ENCODE results near the gene GFY. TPM values are rescaled to one million over a fixed set of nuclear protein-coding genes. Genes with fewer than 3 reads are reported as not detected.

Gene GFY
- total RNA-seq, 2 experiments from 2014 or later: not detected

- Mint-ChIP-seq H3K4me3 (no peak overlapping the region), H3K4me1 (ENCODE audit: low read depth) (peaks cover 9% of the 10 kb centered on the region), H3K27ac (no peak overlapping the region), H3K9me3 (no peaks in the 10 kb centered on the region), H3K36me3 (ENCODE audit: low read depth) (no peaks in the 10 kb centered on the region), H3K27me3 (peaks cover 38% of the 10 kb centered on the region)
- ChIA-PET CTCF (interaction anchor here (0.9 to 1.5 kb wide), 4 partner anchors 10 to 319 kb away, joined by 3 read pairs; no protein-coding TSS in a partner anchor), POLR2A (interaction anchor here (0.6 kb wide), 1 partner anchor 36 kb away, joined by 3 read pairs; no protein-coding TSS in a partner anchor)
- intact Hi-C loops (cut with micrococcal nuclease): no loop called here
- no peak for TF ChIP-seq CTCF (IDR thresholded peaks at IDR 0.05)
- no peak for DNase-seq
- no peak for ATAC-seq
Observed at GRCh38 chr19:49417088-49417487, 8.1 kb upstream of the GFY start.

GRCh38 chr19:49418511-49418910 is 6.7 kb upstream of the GFY start:
- Mint-ChIP-seq H3K27ac (no peak overlapping the region), H3K9me3 (no peaks in the 10 kb centered on the region), H3K36me3 (ENCODE audit: low read depth) (no peaks in the 10 kb centered on the region), H3K4me3 (no peak overlapping the region), H3K27me3 (peaks cover 48% of the 10 kb centered on the region), H3K4me1 (ENCODE audit: low read depth) (peaks cover 18% of the 10 kb centered on the region)
- intact Hi-C loops (cut with micrococcal nuclease): no loop called here
- POLR2A ChIA-PET: no interaction called here
- DNase-seq (no peak), ATAC-seq (no peak)
- CTCF ChIA-PET: interaction anchor here (0.8 to 2.1 kb wide), 5 partner anchors 8 to 272 kb away, joined by 3 to 4 read pairs (median 3); no protein-coding TSS in a partner anchor
- TF ChIP-seq CTCF (IDR thresholded peaks at IDR 0.05): no peak

GRCh38 chr19:49419173-49419572 is 6.0 kb upstream of the GFY start:
- H3K9me3 Mint-ChIP-seq: no peaks in the 10 kb centered on the region
- H3K4me1 Mint-ChIP-seq (ENCODE audit: low read depth): peaks cover 25% of the 10 kb centered on the region
- POLR2A ChIA-PET: interaction anchor here (0.9 to 1.2 kb wide), 2 partner anchors 9 to 10 kb away, joined by 3 to 4 read pairs; no protein-coding TSS in a partner anchor
- no peak overlapping the region for H3K27ac Mint-ChIP-seq
- ATAC-seq: no peak
- TF ChIP-seq CTCF (IDR thresholded peaks at IDR 0.05): no peak
- H3K36me3 Mint-ChIP-seq (ENCODE audit: low read depth): no peaks in the 10 kb centered on the region
- no peak overlapping the region for H3K4me3 Mint-ChIP-seq
- intact Hi-C loops (cut with micrococcal nuclease): no loop called here
- DNase-seq: no peak
- CTCF ChIA-PET: interaction anchor here (0.9 to 3.3 kb wide), 5 partner anchors 9 to 273 kb away, joined by 3 to 13 read pairs (median 4); no protein-coding TSS in a partner anchor
- H3K27me3 Mint-ChIP-seq: peaks cover 53% of the 10 kb centered on the region

GRCh38 chr19:49420227-49420626 is 5.0 kb upstream of the GFY start:
- no peaks in the 10 kb centered on the region for H3K9me3 Mint-ChIP-seq
- H3K27ac Mint-ChIP-seq: no peak overlapping the region
- intact Hi-C loops (cut with micrococcal nuclease): no loop called here
- ATAC-seq: no peak
- peaks cover 60% of the 10 kb centered on the region for H3K27me3 Mint-ChIP-seq
- peaks cover 26% of the 10 kb centered on the region for H3K4me1 Mint-ChIP-seq (ENCODE audit: low read depth)
- no peaks in the 10 kb centered on the region for H3K36me3 Mint-ChIP-seq (ENCODE audit: low read depth)
- POLR2A ChIA-PET: interaction anchor here (0.9 to 1.2 kb wide), 3 partner anchors 10 to 23 kb away, joined by 3 to 4 read pairs (median 3); no protein-coding TSS in a partner anchor
- no peak overlapping the region for H3K4me3 Mint-ChIP-seq
- CTCF ChIA-PET: interaction anchor here (0.8 to 3.3 kb wide), 5 partner anchors 10 to 86 kb away, joined by 3 to 13 read pairs (median 4); no protein-coding TSS in a partner anchor
- TF ChIP-seq CTCF (IDR thresholded peaks at IDR 0.05): no peak
- no peak for DNase-seq

- Mint-ChIP-seq H3K4me1 (ENCODE audit: low read depth) (peaks cover 30% of the 10 kb centered on the region), H3K9me3 (no peaks in the 10 kb centered on the region), H3K36me3 (ENCODE audit: low read depth) (no peaks in the 10 kb centered on the region), H3K27me3 (peaks cover 70% of the 10 kb centered on the region), H3K4me3 (peak overlapping the region; percentile 12), H3K27ac (no peak overlapping the region)
- ChIA-PET CTCF (interaction anchor here (0.6 to 3.3 kb wide), 7 partner anchors 9 to 324 kb away, joined by 3 to 13 read pairs (median 3); no protein-coding TSS in a partner anchor), POLR2A (interaction anchor here (0.6 to 1.4 kb wide), 6 partner anchors 10 to 90 kb away, joined by 3 read pairs; no protein-coding TSS in a partner anchor)
- DNase-seq: peak; percentile 59
- peak; percentile 22 for ATAC-seq
- intact Hi-C loops (cut with micrococcal nuclease): no loop called here
- TF ChIP-seq CTCF (IDR thresholded peaks at IDR 0.05): no peak
Observed at GRCh38 chr19:49421039-49421877, 3.9 kb upstream of the GFY start.
